Upper lobe of left lung (tissue), 6 donors: ENCODE data around the gene C4B. TPM values are rescaled to one million over a fixed set of nuclear protein-coding genes. Genes with fewer than 3 reads are reported as not detected.

Source experiments
- ATAC-seq, 2 donors: fragments of 200-7000 bp; cut with Tn5 transposase; one replicate each; pipeline ENCODE4 v1.9.1; 2022; ENCODE audit warnings: mild to moderate bottlenecking in 2 of 2, moderate library complexity in 2 of 2; ENCODE audit not compliant: low FRiP score in 2 of 2
- DNase-seq, 2 donors: peaks; one replicate each; pipeline ENCODE4 v3.0.0-alpha.2; 2019 to 2020
- H3K27ac ChIP-seq, 4 donors: fragments of 200-600 bp; sonication (generic); one replicate each; pipeline ENCODE4 v1.5.1; 2016 to 2019
- H3K27me3 ChIP-seq, 4 donors: fragments of 200-600 bp; sonication (generic); one replicate each; pipeline ENCODE4 v1.5.1; 2017 to 2019
- H3K36me3 ChIP-seq, 4 donors: fragments of 200-600 bp; sonication (generic); one replicate each; pipeline ENCODE4 v1.5.1; 2016 to 2019
- H3K4me1 ChIP-seq, 4 donors: fragments of 200-600 bp; sonication (generic); one replicate each; pipeline ENCODE4 v1.5.1; 2018 to 2019
- H3K4me3 ChIP-seq, 4 donors: fragments of 200-600 bp; sonication (generic); one replicate each; pipeline ENCODE4 v1.5.1; 2017 to 2019; ENCODE audit warnings: mild to moderate bottlenecking in 2 of 4, moderate library complexity in 1 of 4
- H3K9me3 ChIP-seq, 4 donors: fragments of 200-600 bp; sonication (generic); one replicate each; pipeline ENCODE4 v1.5.1; 2018 to 2019
- EP300 ChIP-seq, 4 donors: sonication (generic); formaldehyde crosslinking; IDR thresholded peaks; one replicate each; pipeline ENCODE4 v1.5.1; 2017; ENCODE audit warnings: antibody characterized with exemption in 4 of 4, control low read depth in 2 of 4
- POLR2A ChIP-seq, 4 donors: fragments of 450-650 bp; IDR thresholded peaks; one replicate each; pipeline ENCODE4 v1.5.1; 2016 to 2017; ENCODE audit warnings: antibody characterized with exemption in 4 of 4, mild to moderate bottlenecking in 2 of 4
- POLR2AphosphoS5 ChIP-seq, 2 donors: sonication (generic); formaldehyde crosslinking; IDR thresholded peaks; one replicate each; pipeline ENCODE4 v1.5.1; 2017; ENCODE audit warnings: antibody characterized with exemption in 2 of 2
- WGBS, 2 donors: methylation state at CpG; one replicate each; pipeline ENCODE4 v1.1.5; 2017 to 2018; 5-methylcytosine and 5-hydroxymethylcytosine counted together
- total RNA-seq, 6 donors: library from RNA; depleted of rRNA in 4 of 6; stranded (reverse); fragments of >200 nt in 4 of 6; gene quantifications; one replicate each; pipeline versions ENCODE4 v1.1.0 to v1.2.1, GENCODE V29; 2016 to 2021
- TF ChIP-seq, protein P1 (sequence below), 6 experiments: fragments of 450-650 bp in 4 of 6; fragments of 200-600 bp in 2 of 6; sonication (generic) in 2 of 6; IDR thresholded peaks; one replicate each; pipeline ENCODE4 v1.5.1; 2016 to 2019; ENCODE audit warnings: antibody characterized with exemption in 6 of 6
- donor health status: DM: no; HTN: no; CAD: no; lungs with moderate emphysema.
- donor health status: DM: no; HTN: yes; CAD: no; lungs with severe emphysema.

Gene C4B
- total RNA-seq, 6 donors from 2014 or later: 85.7 to 193 (median 97.7) TPM

- Histone ChIP-seq H3K36me3 (peaks cover 0 to 89% (median 23%) of the 10 kb centered on the region in 4 donors), H3K9me3 (no peaks in the 10 kb centered on the region), H3K27ac (no peak overlapping the region), H3K27me3 (no peaks in the 10 kb centered on the region), H3K4me3 (no peak overlapping the region), H3K4me1 (no peaks in the 10 kb centered on the region)
- DNase-seq (peak in 1 of 2 donors; percentile 60), ATAC-seq (no peak)
- WGBS, 2 donors: 96 to 98% methylated on average over 7 to 10 of the region's 10 CpGs
- no peak for TF ChIP-seq POLR2A (IDR thresholded peaks at IDR 0.05)
- TF ChIP-seq, protein P1, sequence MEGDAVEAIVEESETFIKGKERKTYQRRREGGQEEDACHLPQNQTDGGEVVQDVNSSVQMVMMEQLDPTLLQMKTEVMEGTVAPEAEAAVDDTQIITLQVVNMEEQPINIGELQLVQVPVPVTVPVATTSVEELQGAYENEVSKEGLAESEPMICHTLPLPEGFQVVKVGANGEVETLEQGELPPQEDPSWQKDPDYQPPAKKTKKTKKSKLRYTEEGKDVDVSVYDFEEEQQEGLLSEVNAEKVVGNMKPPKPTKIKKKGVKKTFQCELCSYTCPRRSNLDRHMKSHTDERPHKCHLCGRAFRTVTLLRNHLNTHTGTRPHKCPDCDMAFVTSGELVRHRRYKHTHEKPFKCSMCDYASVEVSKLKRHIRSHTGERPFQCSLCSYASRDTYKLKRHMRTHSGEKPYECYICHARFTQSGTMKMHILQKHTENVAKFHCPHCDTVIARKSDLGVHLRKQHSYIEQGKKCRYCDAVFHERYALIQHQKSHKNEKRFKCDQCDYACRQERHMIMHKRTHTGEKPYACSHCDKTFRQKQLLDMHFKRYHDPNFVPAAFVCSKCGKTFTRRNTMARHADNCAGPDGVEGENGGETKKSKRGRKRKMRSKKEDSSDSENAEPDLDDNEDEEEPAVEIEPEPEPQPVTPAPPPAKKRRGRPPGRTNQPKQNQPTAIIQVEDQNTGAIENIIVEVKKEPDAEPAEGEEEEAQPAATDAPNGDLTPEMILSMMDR (IDR thresholded peaks at IDR 0.05): no peak
- no peak for TF ChIP-seq EP300 (IDR thresholded peaks at IDR 0.05)
- no peak for TF ChIP-seq POLR2AphosphoS5 (IDR thresholded peaks at IDR 0.05)
Observed at GRCh38 chr6:32073613-32074012, 59.0 kb downstream of the C4B start.

DNA sequence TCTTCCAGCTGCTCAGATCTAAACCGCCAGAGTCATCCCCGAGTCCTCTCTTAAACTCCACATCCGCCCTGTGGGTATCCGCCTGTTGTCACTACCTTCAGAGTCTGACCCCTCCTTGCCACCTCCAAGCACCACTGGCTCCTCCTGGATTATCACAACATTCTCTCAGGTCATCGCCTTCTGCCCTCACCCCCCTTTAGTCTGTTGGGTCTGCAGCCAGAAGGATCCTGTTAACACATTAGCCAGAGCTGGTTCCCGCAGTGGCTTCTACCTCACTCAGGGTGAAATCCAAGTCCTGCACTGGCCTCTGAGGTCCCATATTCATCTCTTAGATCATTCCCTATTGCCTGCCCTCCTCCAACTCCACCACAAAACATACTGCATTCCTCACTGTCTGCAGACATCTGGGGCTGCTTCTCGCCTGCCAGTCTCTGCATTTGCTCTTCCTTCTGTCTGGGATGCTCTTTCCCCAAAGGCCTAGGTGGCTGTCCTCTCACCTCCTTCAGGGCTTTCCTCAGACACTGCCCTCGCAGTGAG, 60.5 kb downstream of the C4B start:
- ATAC-seq (no peak), DNase-seq (no peak)
- Histone ChIP-seq H3K27ac (no peak overlapping the region), H3K36me3 (peaks cover 0 to 88% (median 24%) of the 10 kb centered on the region in 4 donors), H3K4me3 (no peak overlapping the region), H3K27me3 (no peaks in the 10 kb centered on the region), H3K9me3 (no peaks in the 10 kb centered on the region), H3K4me1 (no peaks in the 10 kb centered on the region)
- 90 to 91% methylated on average over 8 of the region's 8 CpGs for WGBS, 2 donors
- TF ChIP-seq EP300 (IDR thresholded peaks at IDR 0.05) (no peak), POLR2A (IDR thresholded peaks at IDR 0.05) (no peak), POLR2AphosphoS5 (IDR thresholded peaks at IDR 0.05) (no peak)
- TF ChIP-seq, protein P1 (IDR thresholded peaks at IDR 0.05): no peak

- no peaks in the 10 kb centered on the region for H3K27me3 ChIP-seq
- no peak overlapping the region for H3K27ac ChIP-seq
- no peaks in the 10 kb centered on the region for H3K9me3 ChIP-seq
- WGBS, 2 donors: 79 to 85% methylated on average over 3 of the region's 3 CpGs
- TF ChIP-seq EP300 (IDR thresholded peaks at IDR 0.05) (no peak), POLR2AphosphoS5 (IDR thresholded peaks at IDR 0.05) (no peak), POLR2A (IDR thresholded peaks at IDR 0.05) (no peak)
- TF ChIP-seq, protein P1 (IDR thresholded peaks at IDR 0.05): no peak
- H3K36me3 ChIP-seq: peaks cover 0 to 86% (median 25%) of the 10 kb centered on the region in 4 donors
- no peak overlapping the region for H3K4me3 ChIP-seq
- H3K4me1 ChIP-seq: no peaks in the 10 kb centered on the region
- ATAC-seq (no peak), DNase-seq (no peak)
Observed at GRCh38 chr6:32075781-32076180, 61.2 kb downstream of the C4B start.

DNA sequence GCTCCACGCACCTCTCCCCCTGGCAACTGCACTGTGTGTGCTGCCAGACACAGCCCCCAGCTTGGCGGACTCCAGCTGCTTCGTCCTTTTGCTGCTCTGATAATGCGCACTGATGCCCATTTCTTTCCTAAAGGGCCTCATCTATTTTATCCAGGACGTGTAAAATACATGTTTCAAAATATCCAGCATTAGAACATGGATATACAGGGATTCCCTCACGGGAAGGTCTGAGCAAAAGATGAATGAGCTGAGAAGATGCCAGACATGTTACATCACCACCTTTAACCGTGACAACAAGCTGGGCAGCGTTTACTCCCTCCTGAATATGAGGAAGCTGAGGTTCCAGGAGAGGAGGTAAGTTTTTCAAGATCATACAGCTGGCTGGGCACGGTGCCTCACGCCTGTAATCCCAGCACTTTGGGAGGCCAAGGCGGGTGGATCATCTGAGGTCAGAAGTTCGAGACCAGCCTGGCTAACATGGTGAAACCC, 61.8 kb downstream of the C4B start:
- Histone ChIP-seq H3K4me3 (no peak overlapping the region), H3K9me3 (no peaks in the 10 kb centered on the region), H3K4me1 (peaks cover 0 to 1% (median 0%) of the 10 kb centered on the region in 4 donors), H3K27me3 (no peaks in the 10 kb centered on the region), H3K36me3 (peaks cover 0 to 86% (median 25%) of the 10 kb centered on the region in 4 donors), H3K27ac (peak overlapping the region in 2 of 4 donors; percentile 7)
- TF ChIP-seq POLR2AphosphoS5 (IDR thresholded peaks at IDR 0.05) (no peak), POLR2A (IDR thresholded peaks at IDR 0.05) (no peak), EP300 (IDR thresholded peaks at IDR 0.05) (no peak)
- TF ChIP-seq, protein P1 (IDR thresholded peaks at IDR 0.05): no peak
- 55 to 61% methylated on average over 12 of the region's 12 CpGs for WGBS, 2 donors
- ATAC-seq: peak in 1 of 2 donors; percentile 65
- DNase-seq: no peak
